ENCODE data around the gene GPM6B.

GPM6B gene

DNA sequence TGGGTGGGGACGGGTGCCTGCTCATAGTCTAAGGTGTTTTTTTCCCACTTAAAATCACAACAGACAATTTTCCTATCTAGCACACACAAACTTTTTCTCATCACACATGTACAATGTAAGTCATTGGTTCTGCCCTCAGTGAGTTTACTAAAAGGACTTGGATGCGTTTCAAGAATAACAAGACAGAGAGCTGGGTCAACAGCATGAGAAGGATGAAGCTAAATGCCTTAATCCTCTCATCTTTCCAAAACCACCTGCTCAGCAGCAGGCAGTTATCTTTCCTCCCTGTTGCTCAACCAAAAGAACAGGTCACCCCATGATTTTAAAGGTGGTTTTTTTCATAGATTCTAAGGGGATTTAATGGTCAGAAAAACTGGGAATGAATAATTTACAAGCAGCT is 42.2 kb downstream of the GPM6B start:
- Histone ChIP-seq H3K27ac (ENCODE audit: low read depth, low read length) (no peak overlapping the region), H3K9me3 (ENCODE audit: control insufficient read depth in 1 of 2, low read length in 2 of 2) (no peaks in the 10 kb centered on the region), H3K36me3 (ENCODE audit: control insufficient read depth in 1 of 2, insufficient read depth in 2 of 2, low read length in 2 of 2) (peaks cover 6 to 33% of the 10 kb centered on the region in 2 donors)

DNA sequence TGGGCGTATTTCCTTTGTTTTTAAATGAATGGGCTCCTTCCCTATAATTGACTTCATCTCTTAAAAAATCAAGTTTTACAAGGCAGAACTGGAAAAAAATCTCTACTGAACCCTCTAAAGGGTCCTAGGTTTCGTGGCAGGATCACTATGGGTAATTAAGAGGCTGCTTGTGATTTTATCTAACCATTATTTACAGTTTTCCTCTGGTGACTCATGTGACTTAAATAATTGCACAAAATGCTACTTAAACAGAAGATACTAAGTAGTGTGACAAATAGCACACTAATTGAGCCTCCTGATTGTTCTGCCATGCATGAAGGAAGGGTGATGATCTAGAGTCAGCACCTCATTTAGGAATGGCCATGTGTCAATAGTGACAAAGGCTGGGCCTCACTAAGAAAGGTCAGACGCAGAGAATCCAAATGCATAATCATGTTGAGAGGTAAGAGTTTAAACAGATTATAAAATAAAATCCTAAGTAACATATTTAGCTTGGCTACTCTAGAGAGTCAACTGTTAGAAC is 46.8 kb downstream of the GPM6B start:
- Histone ChIP-seq H3K4me1 (ENCODE audit: control insufficient read depth in 1 of 2, insufficient read depth in 2 of 2, low read length in 2 of 2) (no peaks in the 10 kb centered on the region), H3K27ac (ENCODE audit: low read depth, low read length) (no peak overlapping the region), H3K9me3 (ENCODE audit: control insufficient read depth in 1 of 2, low read length in 2 of 2) (no peaks in the 10 kb centered on the region), H3K36me3 (ENCODE audit: control insufficient read depth in 1 of 2, insufficient read depth in 2 of 2, low read length in 2 of 2) (peaks cover 4 to 41% of the 10 kb centered on the region in 2 donors), H3K4me3 (ENCODE audit: low read depth in 1 of 2, low read length in 2 of 2) (no peak overlapping the region), H3K27me3 (ENCODE audit: control insufficient read depth in 1 of 2, insufficient read depth in 2 of 2, low read length in 2 of 2) (no peaks in the 10 kb centered on the region), H3K9ac (ENCODE audit: low read depth in 1 of 2, low read length in 2 of 2) (no peak overlapping the region)

More for the DNA sequence above, 42.2 kb downstream of the GPM6B start:
- H3K9ac ChIP-seq (ENCODE audit: low read depth in 1 of 2, low read length in 2 of 2): no peak overlapping the region
- no peak overlapping the region for H3K4me3 ChIP-seq (ENCODE audit: low read depth in 1 of 2, low read length in 2 of 2)
- no peaks in the 10 kb centered on the region for H3K4me1 ChIP-seq (ENCODE audit: control insufficient read depth in 1 of 2, insufficient read depth in 2 of 2, low read length in 2 of 2)
- no peaks in the 10 kb centered on the region for H3K27me3 ChIP-seq (ENCODE audit: control insufficient read depth in 1 of 2, insufficient read depth in 2 of 2, low read length in 2 of 2)

DNA sequence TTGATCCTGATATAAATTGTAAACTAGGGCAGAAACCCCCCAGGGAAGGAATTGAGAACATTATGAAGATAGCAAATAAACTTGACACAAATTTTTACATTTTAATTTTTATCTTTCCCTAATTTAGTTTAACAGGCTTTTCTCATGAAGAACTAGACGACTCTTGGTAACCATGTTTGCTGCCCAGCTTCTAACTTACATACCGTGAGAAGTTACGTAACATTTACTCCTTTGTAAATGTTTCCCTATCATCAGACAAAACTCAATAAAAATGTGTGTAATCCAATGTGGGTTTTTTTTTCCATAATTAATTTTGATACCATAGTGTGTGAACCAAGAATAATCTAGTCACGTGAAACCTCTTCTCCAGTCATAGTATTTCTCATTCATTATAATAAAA is 48.0 kb downstream of the GPM6B start:
- Histone ChIP-seq H3K4me1 (ENCODE audit: control insufficient read depth in 1 of 2, insufficient read depth in 2 of 2, low read length in 2 of 2) (no peaks in the 10 kb centered on the region), H3K9me3 (ENCODE audit: control insufficient read depth in 1 of 2, low read length in 2 of 2) (no peaks in the 10 kb centered on the region), H3K4me3 (ENCODE audit: low read depth in 1 of 2, low read length in 2 of 2) (no peak overlapping the region), H3K27me3 (ENCODE audit: control insufficient read depth in 1 of 2, insufficient read depth in 2 of 2, low read length in 2 of 2) (no peaks in the 10 kb centered on the region), H3K27ac (ENCODE audit: low read depth, low read length) (no peak overlapping the region), H3K9ac (ENCODE audit: low read depth in 1 of 2, low read length in 2 of 2) (no peak overlapping the region), H3K36me3 (ENCODE audit: control insufficient read depth in 1 of 2, insufficient read depth in 2 of 2, low read length in 2 of 2) (peaks cover 4 to 35% of the 10 kb centered on the region in 2 donors)

DNA sequence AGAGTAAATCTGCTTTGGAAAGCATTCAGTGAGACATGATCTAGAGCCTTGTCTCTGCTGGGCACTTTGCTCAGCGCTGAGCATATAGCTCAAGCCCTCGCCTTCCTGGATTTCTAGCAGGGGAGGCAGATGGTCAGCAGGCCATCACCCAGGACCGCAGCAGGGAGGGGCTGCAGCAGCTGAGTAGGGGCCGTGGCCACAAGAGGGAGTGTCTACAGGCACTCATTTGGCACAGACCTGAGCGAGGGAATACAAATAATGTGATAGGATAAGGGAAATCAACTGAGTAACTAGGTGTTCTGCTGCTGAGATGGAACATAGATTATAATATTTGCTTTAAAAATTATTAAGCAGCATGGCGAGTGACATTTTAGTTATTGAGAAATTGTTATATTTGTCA is 52.1 kb downstream of the GPM6B start:
- Histone ChIP-seq H3K36me3 (ENCODE audit: control insufficient read depth in 1 of 2, insufficient read depth in 2 of 2, low read length in 2 of 2) (peaks cover 8 to 43% of the 10 kb centered on the region in 2 donors), H3K27ac (ENCODE audit: low read depth, low read length) (no peak overlapping the region)

DNA sequence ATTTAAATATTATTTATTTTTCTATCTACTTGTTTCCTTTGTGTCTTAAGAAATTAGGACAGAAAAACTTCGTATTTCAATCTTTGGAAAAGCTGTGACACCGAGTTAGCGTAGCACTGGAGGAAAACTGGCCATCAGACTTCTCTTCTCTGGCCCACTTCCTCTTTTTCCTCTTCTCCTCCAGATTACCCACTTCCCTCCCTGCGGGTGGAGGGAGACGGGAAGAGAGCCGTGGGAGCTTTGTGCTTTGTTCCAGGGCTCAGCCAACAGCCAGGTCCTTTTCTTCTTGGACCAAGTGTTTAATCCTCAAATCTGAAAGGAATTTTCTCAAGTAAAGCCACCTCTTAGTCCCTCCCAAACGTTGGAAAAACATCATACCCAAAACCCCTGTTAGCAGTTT is 52.6 kb downstream of the GPM6B start:
- no peaks in the 10 kb centered on the region for H3K27me3 ChIP-seq (ENCODE audit: control insufficient read depth in 1 of 2, insufficient read depth in 2 of 2, low read length in 2 of 2)
- no peaks in the 10 kb centered on the region for H3K9me3 ChIP-seq (ENCODE audit: control insufficient read depth in 1 of 2, low read length in 2 of 2)
- no peak overlapping the region for H3K27ac ChIP-seq (ENCODE audit: low read depth, low read length)
- no peaks in the 10 kb centered on the region for H3K4me1 ChIP-seq (ENCODE audit: control insufficient read depth in 1 of 2, insufficient read depth in 2 of 2, low read length in 2 of 2)
- peaks cover 8 to 44% of the 10 kb centered on the region in 2 donors for H3K36me3 ChIP-seq (ENCODE audit: control insufficient read depth in 1 of 2, insufficient read depth in 2 of 2, low read length in 2 of 2)
- H3K4me3 ChIP-seq (ENCODE audit: low read depth in 1 of 2, low read length in 2 of 2): no peak overlapping the region
- no peak overlapping the region for H3K9ac ChIP-seq (ENCODE audit: low read depth in 1 of 2, low read length in 2 of 2)

More for the DNA sequence above, 52.1 kb downstream of the GPM6B start:
- Histone ChIP-seq H3K9me3 (ENCODE audit: control insufficient read depth in 1 of 2, low read length in 2 of 2) (no peaks in the 10 kb centered on the region), H3K4me1 (ENCODE audit: control insufficient read depth in 1 of 2, insufficient read depth in 2 of 2, low read length in 2 of 2) (no peaks in the 10 kb centered on the region), H3K9ac (ENCODE audit: low read depth in 1 of 2, low read length in 2 of 2) (no peak overlapping the region), H3K27me3 (ENCODE audit: control insufficient read depth in 1 of 2, insufficient read depth in 2 of 2, low read length in 2 of 2) (no peaks in the 10 kb centered on the region), H3K4me3 (ENCODE audit: low read depth in 1 of 2, low read length in 2 of 2) (no peak overlapping the region)

DNA sequence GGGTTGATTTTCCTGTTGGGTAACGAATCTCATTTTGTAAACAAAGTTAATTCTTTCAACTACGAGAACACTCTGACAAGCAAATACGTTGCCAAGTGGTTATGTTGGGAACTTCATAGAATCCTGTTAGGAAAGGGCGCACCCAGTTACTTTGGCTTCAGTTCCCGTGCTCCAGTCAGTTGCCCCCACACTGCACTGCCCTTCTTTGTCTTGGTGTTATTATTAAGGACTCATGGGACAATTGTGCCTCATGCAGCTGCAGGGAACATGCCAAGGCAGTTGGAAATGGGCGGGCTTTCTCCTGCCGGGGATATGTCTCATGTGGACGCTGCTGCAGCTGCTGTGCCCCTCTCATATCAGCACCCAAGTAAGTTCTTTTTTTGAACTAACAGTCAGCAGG is 53.4 kb downstream of the GPM6B start:
- Histone ChIP-seq H3K27ac (ENCODE audit: low read depth, low read length) (no peak overlapping the region), H3K9ac (ENCODE audit: low read depth in 1 of 2, low read length in 2 of 2) (no peak overlapping the region), H3K4me3 (ENCODE audit: low read depth in 1 of 2, low read length in 2 of 2) (no peak overlapping the region), H3K4me1 (ENCODE audit: control insufficient read depth in 1 of 2, insufficient read depth in 2 of 2, low read length in 2 of 2) (no peaks in the 10 kb centered on the region), H3K27me3 (ENCODE audit: control insufficient read depth in 1 of 2, insufficient read depth in 2 of 2, low read length in 2 of 2) (no peaks in the 10 kb centered on the region), H3K9me3 (ENCODE audit: control insufficient read depth in 1 of 2, low read length in 2 of 2) (no peaks in the 10 kb centered on the region), H3K36me3 (ENCODE audit: control insufficient read depth in 1 of 2, insufficient read depth in 2 of 2, low read length in 2 of 2) (peaks cover 13 to 47% of the 10 kb centered on the region in 2 donors)

DNA sequence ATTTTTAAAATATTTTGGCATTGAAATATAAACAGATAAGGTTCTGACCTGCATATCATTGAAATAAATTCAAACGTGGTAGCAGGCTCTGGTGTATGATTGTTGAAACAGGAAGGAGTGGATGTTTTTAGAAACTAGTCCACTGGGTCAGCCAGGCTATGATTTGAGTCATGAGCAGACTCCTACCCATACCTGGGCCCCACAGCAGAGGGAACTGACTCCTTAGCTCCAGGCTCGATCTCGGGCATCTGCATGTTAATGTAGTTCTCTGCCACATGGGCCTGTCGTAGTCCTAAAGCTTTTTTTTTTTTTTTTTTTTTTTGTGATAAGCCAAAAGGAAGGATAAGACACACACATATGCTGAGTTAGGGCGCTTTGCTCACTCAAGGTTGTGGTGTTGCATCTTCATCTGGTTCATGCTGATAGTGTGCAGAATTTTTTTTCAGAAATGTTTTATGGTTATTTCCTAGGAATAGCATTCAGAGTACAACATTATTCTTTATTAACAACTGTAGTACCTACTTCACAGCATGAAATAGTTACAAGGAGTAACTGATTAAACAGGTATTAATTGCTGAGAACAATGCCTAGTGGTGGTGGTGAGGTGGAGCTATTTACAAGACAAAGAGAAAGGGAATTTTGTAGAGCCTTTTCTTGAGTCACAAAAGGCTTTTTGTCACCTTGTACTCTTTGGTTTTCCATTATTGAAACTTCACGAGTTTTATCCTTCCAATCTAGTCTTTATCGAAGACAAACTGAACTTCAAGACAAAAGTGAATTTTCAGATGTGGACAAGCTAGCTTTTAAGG is 55.1 kb downstream of the GPM6B start:
- H3K9me3 ChIP-seq (ENCODE audit: control insufficient read depth in 1 of 2, low read length in 2 of 2): no peaks in the 10 kb centered on the region
- H3K36me3 ChIP-seq (ENCODE audit: control insufficient read depth in 1 of 2, insufficient read depth in 2 of 2, low read length in 2 of 2): peaks cover 17 to 42% of the 10 kb centered on the region in 2 donors

DNA sequence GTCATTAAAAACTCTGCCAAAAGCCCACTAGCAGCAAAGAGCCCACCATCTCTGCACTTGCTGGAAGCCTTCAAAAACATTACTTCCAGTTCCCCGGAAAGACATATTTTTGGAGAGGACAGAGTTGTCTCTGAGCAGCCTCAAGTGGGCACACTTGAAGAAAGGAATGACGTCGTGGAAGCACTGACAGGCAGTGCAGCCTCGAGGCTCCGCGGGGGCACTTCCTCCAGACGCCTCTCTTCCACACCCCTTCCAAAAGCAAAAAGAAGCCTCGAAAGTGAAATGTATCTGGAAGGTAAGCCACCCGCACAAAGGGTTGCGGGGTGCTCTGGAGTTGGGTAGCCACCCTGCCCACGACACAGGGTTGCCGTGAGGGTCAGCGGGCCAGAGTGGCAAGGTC is 56.5 kb downstream of the GPM6B start:
- Histone ChIP-seq H3K9ac (ENCODE audit: low read depth in 1 of 2, low read length in 2 of 2) (no peak overlapping the region), H3K27ac (ENCODE audit: low read depth, low read length) (no peak overlapping the region), H3K4me1 (ENCODE audit: control insufficient read depth in 1 of 2, insufficient read depth in 2 of 2, low read length in 2 of 2) (no peaks in the 10 kb centered on the region), H3K27me3 (ENCODE audit: control insufficient read depth in 1 of 2, insufficient read depth in 2 of 2, low read length in 2 of 2) (no peaks in the 10 kb centered on the region), H3K4me3 (ENCODE audit: low read depth in 1 of 2, low read length in 2 of 2) (no peak overlapping the region), H3K9me3 (ENCODE audit: control insufficient read depth in 1 of 2, low read length in 2 of 2) (no peaks in the 10 kb centered on the region), H3K36me3 (ENCODE audit: control insufficient read depth in 1 of 2, insufficient read depth in 2 of 2, low read length in 2 of 2) (peaks cover 13 to 33% of the 10 kb centered on the region in 2 donors)

More for the DNA sequence above, 55.1 kb downstream of the GPM6B start:
- H3K27me3 ChIP-seq (ENCODE audit: control insufficient read depth in 1 of 2, insufficient read depth in 2 of 2, low read length in 2 of 2): no peaks in the 10 kb centered on the region
- no peak overlapping the region for H3K9ac ChIP-seq (ENCODE audit: low read depth in 1 of 2, low read length in 2 of 2)
- no peak overlapping the region for H3K4me3 ChIP-seq (ENCODE audit: low read depth in 1 of 2, low read length in 2 of 2)
- no peaks in the 10 kb centered on the region for H3K4me1 ChIP-seq (ENCODE audit: control insufficient read depth in 1 of 2, insufficient read depth in 2 of 2, low read length in 2 of 2)
- peak overlapping the region; percentile 1 for H3K27ac ChIP-seq (ENCODE audit: low read depth, low read length)

DNA sequence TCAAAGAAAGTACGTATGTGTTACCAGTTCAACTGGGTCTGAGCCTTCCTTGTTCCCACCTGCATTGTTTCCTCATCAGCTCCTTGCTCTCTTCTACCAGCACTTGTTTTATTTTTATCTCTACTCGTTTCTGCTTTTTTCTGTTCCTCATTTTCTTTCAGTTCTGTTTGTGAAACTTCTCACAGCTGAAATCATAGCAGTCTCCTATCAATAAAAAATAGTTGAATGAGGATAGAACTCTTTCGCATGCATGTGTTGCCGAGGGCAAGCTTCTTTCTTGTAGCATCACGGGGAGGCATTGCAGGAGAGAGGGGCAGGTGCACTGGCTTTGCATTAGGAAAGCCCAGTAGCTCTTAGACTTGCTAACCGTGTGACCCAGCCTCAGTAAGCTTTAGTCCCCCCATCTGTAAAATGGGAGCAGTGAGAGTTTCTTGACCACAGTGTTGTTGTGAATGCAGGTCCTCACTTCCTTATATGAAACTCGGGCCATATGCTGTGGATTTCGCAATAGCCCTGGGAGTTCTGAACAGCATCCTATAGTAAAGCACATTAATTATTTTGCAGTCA is 57.7 kb downstream of the GPM6B start:
- no peaks in the 10 kb centered on the region for H3K9me3 ChIP-seq (ENCODE audit: control insufficient read depth in 1 of 2, low read length in 2 of 2)
- no peak overlapping the region for H3K4me3 ChIP-seq (ENCODE audit: low read depth in 1 of 2, low read length in 2 of 2)
- no peaks in the 10 kb centered on the region for H3K27me3 ChIP-seq (ENCODE audit: control insufficient read depth in 1 of 2, insufficient read depth in 2 of 2, low read length in 2 of 2)
- H3K36me3 ChIP-seq (ENCODE audit: control insufficient read depth in 1 of 2, insufficient read depth in 2 of 2, low read length in 2 of 2): peaks cover 13 to 37% of the 10 kb centered on the region in 2 donors
- H3K4me1 ChIP-seq (ENCODE audit: control insufficient read depth in 1 of 2, insufficient read depth in 2 of 2, low read length in 2 of 2): no peaks in the 10 kb centered on the region
- H3K27ac ChIP-seq (ENCODE audit: low read depth, low read length): no peak overlapping the region
- H3K9ac ChIP-seq (ENCODE audit: low read depth in 1 of 2, low read length in 2 of 2): no peak overlapping the region

DNA sequence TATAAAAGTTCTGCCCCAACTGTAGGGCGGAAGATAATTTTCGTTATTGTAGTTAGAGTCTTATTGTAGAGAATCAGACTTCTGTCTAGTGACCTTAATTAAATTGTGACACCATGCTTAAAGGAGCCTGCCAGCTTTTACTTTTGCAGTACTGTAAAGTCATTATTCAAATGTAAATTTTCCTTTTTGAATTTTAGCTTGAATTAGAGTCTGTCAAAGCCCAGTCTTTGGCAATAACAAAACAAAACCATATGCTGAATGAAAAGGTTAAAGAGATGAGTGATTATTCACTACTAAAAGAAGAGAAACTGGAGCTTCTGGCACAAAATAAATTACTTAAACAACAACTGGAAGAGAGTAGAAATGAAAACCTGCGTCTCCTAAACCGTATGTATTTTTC is 60.5 kb downstream of the GPM6B start:
- Histone ChIP-seq H3K27ac (ENCODE audit: low read depth, low read length) (no peak overlapping the region), H3K36me3 (ENCODE audit: control insufficient read depth in 1 of 2, insufficient read depth in 2 of 2, low read length in 2 of 2) (peaks cover 9 to 23% of the 10 kb centered on the region in 2 donors), H3K27me3 (ENCODE audit: control insufficient read depth in 1 of 2, insufficient read depth in 2 of 2, low read length in 2 of 2) (no peaks in the 10 kb centered on the region), H3K9ac (ENCODE audit: low read depth in 1 of 2, low read length in 2 of 2) (no peak overlapping the region), H3K4me1 (ENCODE audit: control insufficient read depth in 1 of 2, insufficient read depth in 2 of 2, low read length in 2 of 2) (peaks cover 0 to 3% of the 10 kb centered on the region in 2 donors), H3K9me3 (ENCODE audit: control insufficient read depth in 1 of 2, low read length in 2 of 2) (no peaks in the 10 kb centered on the region), H3K4me3 (ENCODE audit: low read depth in 1 of 2, low read length in 2 of 2) (no peak overlapping the region)
